SK-N-SH treated with all-trans-retinoic acid at 6 μM for 48 hours (cell line): Measurements from ENCODE around the gene MMEL1.

Experiments used
- BACH2 ChIP-seq: fragments of 250-450 bp; sonication (Bioruptor Pico); IDR thresholded peaks from 2 replicates; pipeline ENCODE4 v1.9.0; 2021; ENCODE audit warnings: mild to moderate bottlenecking, borderline replicate concordance
- RARB ChIP-seq: fragments of 250-450 bp; sonication (Bioruptor Pico); IDR thresholded peaks from 2 replicates; pipeline ENCODE4 v1.8.0; 2021; ENCODE audit warnings: mild to moderate bottlenecking, moderate library complexity
- TOX ChIP-seq: fragments of 250-450 bp; sonication (Bioruptor Pico); IDR thresholded peaks from 2 replicates; pipeline ENCODE4 v1.8.0; 2021; ENCODE audit warnings: mild to moderate bottlenecking, moderate library complexity, borderline replicate concordance
- ZFP30 ChIP-seq: fragments of 450-650 bp; formaldehyde crosslinking; IDR thresholded peaks from 2 replicates; pipeline ENCODE4 v1.5.0; 2022; ENCODE audit warnings: mild to moderate bottlenecking, moderate library complexity

DNA sequence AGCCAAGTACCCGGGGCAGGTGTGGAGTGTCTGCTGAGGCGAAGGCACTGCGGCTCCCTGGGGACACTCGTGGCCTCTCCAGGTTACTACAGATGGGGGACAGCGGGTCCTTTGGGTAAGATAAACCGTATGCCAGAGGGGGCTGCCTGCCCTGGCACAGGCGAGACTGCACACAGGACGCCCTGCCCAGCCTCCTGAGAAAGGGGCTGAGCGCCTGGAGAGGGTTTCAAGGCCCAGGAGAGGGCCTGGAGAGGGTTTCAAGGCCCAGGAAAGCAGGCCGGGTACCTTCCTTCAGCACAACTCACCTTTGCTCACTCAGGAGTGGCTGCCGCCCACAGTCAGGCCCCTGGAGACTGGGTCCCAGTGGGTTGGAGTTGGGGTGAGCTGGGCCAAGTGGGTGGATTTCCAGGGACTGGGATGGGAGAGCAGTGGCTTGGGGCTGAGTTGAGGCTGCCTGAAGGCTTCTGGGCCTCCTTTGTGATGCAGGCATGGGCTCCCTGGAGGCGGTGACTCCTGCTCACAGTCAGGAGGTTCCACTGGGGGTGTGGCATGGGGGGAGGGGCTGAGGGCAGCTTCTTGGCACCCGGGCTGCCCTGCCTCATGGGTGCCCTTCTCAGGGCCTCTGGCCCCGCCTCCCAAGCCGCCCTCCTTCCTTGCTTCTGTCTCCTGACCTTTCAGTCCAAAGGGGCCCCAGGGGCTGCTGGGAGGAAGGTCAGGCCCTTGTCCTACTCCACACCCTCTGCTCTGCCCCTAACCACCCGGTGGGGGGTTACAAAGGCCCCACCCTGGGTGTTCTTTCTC is at the start of gene MMEL1:
- TF ChIP-seq RARB (CRISPR knock-in tag), result no peak
- no peak for TF ChIP-seq TOX
- TF ChIP-seq ZFP30 (CRISPR knock-in tag), result no peak
- no peak for TF ChIP-seq BACH2 (CRISPR knock-in tag)
